ENCODE measurements around the gene TOP3B.
A peak's percentile ranks its signal among the peaks of the same experiment; 100 is the strongest.

TOP3B gene

DNA sequence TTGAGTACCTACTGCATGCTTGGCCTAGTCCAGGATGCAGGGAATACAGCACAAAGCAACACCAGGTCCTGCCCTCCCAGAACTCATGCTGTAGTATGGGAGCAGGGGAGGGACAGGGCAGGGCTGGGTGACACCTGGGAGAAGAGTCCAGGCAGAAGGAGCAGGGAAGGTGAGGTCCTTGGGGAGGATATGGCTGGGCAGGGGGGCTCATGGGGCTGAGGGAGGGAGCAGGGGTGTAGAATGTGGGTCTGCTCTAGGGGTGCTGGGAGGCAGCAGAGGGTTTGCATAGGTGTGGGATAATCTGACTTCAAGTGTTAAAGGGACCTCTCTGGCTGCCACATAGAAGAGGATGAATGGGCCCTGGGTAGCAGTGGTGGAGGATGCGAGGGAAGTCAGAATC lies 4.8 kb downstream of the TOP3B start:
- no peak for DNase-seq

DNA sequence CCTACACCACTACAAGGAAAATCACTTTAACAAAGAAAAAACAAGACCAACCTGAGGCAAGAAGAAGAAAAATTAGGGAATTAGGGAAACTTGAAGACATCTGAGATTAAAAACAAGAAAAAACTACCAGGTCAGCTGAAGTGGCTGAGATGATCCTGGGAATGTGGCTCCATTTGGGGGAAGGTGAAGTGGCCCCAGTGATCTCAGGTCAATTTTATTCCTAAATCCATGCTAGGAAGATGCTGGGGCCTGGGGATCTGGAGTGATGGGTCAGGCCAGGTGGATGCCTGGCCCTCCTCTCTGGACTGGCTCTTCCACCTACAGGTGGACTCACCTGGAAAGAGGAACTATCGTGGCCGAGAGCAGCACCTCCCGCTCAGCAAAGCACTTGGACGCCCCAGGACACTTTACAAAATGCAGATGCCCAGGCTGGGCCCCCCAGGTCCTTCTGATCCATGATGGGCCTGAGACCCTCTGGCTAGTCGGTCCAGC lies 6.7 kb downstream of the TOP3B start:
- no peak for DNase-seq

DNA sequence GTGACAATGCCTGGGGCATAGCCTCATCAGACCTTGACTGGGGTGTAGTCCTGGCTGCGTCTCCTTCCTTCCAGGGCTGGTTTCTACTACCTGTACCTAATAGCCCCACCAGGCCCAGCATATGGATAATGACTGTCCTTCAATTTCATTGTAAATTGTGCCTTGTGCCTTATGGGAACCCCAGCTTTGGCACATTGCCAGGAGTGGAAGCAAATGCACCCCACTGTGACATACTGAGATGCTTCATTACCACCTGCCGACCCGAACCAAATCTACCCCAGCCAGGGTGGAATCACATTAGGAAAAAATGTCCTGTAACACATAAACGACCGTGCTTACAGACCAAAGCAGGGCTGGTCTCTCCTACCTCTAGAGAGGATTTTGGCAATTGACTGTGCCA lies 7.3 kb downstream of the TOP3B start:
- DNase-seq: no peak

DNA sequence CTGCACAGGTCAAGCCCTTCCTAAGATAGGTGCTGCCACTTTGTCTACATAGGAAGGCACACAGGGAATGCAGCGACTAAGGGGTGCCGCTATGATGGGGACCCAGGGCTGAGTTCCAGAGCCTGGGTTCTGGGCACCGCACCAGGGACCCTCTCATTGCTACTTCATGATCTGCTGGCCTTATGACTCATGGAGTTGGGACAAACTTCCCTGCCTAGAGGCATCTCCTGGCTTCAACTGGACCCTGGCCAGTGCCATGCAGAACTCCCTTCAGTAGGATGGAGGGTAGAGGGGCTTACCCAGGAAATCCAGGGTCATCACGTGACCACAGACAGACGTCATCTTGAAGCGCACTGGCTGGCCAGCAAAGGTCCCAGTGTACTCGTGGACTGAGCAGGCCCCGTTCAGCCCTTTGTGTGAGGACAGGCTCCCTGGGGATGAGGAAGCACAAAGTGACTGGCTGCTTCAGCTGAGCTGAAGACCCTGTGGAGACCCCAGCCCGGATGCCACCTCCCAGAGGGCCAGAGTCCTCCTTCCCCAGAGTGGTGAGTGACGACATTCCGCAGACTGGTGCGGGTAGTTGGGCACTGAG lies 8.4 kb downstream of the TOP3B start:
- no peak for DNase-seq

DNA sequence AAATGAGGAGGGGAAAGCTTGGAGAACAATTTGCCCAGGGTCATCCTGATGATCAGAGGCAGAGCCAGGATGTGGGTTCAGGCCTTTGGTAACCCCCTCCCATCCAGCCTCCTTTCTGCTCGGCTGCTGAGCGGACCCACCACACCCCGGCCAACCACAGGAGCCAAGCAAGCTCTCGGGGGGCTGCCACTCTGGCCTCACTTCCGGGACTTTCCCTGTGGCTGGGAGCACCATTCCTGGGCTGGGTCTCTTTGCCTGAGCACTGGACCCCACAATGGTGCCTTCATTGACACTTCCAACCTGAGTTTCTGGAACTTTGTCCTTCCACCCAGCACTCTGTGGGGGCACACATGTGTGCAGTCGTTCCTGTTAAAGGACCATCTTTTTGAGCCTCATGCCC lies 9.8 kb downstream of the TOP3B start:
- no peak for DNase-seq

DNA sequence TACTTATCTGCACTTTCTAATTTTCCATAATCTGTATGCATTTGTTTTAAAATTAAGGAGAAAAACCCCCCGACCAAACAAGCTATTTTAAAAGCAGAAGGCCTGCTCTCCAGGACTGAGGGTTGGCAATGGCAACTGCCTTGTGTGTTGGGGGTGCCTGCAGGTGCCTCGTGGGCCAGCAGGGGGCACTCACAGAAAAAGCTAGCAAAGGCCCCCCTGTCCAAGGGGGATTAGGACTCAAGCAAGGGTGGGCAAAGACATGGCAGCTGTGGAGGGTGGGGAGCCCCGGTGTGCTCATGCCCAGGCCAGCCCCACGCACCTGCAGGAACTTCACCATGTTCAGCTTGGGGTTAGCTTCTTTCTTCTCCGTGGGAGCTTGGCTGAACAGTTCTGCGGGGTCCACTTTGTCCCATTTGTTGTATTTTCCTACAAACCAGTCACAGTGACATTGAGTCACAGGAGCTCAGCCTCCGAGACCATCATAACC lies 10.3 kb downstream of the TOP3B start:
- peak; percentile 61 for DNase-seq

DNA sequence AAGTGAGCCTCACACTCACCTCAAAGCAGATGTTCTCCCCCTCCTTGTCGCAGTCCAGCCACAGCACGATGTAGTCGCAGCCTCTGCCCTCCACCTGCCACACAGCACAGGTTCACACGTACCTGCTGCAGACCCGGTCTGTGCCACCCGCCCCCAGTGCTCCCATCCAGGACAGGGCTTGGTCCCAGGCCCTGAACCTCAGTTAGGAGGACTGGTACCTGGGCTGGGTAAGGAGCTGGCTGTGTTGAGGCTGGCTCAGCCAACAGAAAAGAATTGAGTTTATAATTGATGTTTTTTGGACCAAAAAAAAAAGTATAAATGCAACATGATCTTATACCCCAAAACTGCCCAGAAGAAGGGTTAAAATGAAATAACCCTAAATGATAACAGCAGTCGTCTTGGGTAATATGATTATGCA lies 10.7 kb downstream of the TOP3B start:
- no peak for DNase-seq

DNA sequence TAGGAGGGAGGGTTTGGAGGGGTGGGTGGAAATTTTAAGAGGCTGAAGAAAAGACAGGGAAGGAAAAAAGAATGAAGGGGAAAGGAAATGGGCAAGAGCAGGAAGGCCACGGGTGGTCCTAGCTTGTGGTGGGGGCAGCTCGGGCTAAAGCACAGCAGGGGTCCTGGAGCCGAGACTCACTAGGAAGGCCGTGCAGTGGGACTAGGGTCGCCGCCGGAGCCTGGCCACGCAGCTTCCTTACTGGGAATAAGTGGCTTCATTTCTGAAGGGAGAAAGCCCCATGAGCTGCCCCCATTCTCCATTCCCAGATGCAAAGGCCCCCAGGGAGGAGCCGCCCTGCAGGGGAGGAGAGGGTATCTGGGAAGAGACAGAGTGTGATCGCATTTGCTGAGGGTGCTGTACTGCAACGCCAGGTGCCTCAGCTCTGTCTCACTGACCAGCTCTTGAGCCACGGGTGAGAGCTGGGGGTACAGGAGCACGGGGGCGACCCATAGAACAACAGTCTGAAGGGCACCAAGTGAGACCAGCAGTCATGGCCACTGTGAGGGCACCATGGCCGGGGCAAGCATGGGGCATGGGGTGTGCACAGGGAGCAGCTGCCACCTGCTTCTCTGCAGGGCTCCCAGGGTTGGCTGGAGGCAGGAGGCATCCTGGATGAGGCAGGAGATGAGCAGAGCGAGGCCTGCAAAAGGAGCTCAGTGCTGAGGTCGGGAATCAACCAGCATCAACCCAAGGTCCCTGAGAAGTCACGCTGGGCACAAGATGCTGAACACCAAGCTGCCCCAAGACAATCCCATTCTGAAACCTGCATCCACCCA lies 11.6 kb downstream of the TOP3B start:
- DNase-seq: no peak

DNA sequence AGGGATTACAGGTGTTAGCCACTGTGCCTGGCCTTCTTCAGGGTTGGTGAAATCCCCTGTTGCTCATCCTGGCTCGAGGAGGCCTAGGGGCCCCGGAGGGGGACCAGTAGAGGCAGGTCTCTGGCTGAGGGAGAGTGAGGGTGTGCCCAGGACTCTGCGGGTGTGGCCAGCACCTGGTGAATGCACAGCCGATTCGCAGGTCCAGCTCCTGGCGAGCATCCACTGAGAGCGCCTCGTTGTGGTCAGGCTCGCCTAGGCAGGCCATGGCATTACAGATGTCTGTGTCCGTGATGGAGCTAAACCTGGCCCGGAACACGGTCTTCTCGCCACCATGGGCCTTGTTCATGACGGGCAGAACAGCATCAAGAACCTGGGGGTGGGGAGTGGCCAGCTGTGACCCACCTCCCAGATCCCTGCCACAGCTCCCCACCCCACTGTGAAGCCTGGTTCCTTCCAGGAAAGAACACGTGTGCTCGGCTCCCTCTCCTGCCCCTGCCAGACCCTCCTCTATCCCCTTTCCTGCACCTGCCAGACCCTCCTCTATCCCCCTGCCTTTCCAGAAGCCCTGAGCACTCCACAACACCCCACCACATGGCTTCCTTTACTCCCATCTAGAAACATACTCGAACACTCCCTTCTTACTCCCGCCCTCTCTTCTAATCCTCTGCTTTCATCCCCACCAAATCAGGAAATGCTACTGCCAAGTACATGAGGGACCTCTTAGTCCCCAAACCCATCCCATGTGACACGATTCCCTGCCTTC lies 12.4 kb downstream of the TOP3B start:
- no peak for DNase-seq

DNA sequence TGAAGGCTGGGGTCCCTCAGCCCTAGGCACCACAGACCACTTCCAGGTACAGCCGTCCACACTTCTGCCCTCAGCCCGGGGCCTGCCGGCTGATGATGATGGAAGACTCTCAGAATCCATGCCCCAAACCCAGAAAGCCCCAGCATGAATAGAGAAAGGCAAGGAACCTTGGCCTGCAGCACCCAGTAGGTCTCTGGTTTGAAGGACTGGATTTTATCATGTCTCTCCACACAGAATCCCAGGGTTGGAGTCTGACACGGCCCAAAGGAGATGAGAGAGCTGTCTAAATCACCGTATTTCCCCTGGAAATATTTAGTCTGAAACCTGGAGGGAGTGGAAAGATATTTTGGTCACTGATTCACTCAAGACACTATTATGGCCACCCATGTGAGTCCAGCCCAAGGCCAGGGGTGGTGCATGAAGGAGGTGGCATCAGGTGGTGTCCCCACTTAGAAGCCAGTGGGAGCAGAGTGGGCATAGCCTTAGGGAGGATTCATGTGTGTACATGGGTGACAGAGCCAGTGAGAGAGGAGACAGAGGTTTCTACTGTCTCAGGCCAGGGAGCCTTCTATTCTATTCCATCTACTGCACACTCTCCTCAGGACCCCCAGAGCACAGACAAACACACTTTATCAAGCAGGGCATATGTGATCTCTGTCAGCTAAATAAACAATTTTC lies 14.0 kb downstream of the TOP3B start:
- DNase-seq: no peak

DNA sequence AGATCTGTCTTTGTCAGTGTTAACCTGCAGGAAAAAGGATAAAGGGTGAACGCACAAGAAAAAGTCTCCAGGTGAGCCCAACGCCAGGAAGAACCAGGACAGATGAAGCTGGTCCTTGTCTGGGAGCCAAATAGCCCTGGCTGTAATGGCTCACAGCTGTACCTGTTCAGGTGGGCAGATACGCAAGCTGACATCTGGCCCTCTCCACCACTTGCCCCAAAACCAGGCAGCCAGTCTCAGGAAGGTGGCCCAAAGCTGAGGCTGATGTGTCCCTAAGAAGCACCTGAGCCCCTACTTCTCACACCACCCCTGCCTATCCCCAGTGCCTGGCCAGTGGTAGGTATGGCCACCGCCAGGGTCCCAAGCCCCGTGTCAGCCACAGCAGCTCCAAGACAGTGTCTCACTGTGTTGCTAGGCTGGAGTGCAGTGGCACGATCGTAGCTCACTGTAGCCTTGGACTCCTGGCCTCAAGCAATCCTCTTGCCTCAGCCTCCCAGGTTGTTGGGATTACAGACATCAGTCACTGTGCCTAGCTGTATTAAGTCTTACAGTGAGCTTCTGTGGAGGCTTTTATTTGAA lies 14.8 kb downstream of the TOP3B start:
- DNase-seq: no peak

DNA sequence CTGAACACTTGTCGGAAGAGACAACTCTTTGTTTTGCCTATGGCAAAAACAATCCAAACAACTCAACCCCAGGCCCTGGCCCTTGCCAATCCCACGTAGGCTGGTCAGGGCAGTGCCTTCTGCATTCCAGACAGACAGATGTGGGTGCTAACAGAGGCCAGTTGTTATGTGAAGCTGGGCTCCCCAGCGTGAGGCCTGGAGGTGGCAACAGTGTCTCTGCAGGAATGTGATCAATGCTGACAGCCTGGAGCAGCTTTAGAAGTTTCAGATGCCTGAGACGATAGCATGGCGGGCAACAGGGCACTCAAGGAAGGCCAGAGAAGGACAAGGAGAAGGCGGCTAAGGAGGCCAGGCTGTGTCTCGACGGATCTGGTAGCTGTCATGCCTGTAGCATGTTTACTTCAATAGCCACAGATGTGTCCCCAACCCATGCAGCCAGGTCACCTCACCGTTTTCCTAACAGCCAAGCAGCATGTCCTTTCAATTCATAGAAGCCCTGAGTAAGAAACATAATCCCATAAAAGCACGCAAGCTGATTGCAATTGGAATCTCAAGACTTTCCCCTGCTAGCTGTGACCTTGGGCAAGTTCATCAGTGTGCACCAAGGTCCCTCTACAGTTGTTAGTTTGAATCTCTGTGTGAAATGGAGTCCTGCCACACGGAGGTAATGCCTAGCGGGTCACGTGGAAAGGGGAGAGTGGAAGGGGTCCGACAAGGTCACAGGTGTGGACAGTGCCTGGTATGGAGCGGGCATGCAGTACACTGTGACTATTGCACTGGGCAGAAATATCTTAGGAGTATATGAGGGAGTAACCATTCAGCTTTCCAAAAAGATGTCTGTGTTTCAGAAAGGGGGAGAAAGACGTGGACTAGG lies 15.7 kb downstream of the TOP3B start:
- DNase-seq: no peak

DNA sequence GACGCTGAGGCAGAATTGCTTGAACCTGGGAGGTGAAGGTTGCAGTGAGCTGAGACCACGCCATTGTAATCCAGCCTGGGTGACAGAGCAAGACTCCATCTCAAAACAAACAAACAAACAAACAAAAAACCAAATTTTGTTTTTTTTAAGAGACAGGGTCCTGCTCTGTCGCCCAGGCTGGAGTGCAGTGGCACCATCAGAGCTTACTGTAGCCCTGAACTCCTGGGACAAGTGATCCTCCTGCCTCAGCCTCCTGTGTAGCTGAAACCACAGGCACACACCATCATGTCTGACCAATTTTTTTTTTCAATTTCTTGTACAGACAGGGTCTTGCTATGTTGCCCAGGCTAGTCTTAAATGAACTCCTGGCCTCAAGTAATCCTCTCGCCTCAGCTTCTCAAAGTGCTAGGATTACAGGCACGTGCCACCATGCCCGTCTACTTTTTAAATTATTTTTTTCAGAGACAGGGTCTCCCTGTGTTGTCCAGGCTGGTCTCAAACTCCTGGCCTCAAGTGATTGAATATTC lies 16.8 kb downstream of the TOP3B start:
- DNase-seq: no peak

DNA sequence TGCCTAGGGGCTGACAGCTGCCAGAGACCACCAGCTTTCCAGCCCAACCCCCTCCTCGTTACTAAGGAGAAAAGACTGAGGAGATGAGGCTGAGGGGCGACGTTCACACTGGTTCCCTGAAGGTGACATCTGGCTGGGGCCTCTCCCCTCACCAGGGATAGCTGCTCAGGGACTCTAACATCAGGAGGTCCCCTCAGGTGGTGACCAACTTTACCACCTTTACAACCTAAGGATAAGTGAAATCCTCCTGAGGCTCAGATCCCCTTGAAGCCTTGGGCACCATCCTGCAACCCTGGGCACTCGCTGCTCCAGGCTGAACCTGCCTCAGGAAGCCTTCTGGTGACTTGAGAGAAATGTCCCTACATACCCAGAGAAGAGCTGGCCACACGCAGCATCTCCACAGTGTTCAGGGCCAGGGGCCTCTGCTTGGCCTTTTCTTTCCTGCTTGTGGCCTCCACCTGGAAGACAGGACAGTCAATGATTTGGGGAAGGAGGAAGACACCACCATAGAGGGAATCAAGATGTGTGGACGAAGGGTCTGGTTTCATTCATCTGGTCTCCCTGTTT lies 17.6 kb downstream of the TOP3B start:
- no peak for DNase-seq

DNA sequence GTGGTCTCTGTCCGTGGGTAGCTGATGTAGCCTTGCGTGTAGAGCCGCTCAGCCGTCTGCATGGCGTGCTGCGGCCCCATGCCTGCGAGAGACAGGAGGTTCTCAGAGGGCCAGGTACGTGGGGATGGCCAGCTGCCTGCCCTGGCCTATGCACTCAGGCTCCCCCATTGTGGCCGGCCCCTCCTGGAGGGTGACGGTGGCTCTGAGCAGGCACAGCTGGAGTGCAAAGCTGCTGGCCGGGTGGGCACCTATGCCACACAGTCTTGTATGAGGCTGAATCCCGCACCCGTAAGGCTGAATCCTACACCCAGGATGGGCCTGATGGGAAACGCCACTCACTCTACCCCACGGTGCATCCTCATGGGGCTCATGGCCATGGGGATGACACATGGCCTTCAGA lies 18.4 kb downstream of the TOP3B start:
- no peak for DNase-seq

DNA sequence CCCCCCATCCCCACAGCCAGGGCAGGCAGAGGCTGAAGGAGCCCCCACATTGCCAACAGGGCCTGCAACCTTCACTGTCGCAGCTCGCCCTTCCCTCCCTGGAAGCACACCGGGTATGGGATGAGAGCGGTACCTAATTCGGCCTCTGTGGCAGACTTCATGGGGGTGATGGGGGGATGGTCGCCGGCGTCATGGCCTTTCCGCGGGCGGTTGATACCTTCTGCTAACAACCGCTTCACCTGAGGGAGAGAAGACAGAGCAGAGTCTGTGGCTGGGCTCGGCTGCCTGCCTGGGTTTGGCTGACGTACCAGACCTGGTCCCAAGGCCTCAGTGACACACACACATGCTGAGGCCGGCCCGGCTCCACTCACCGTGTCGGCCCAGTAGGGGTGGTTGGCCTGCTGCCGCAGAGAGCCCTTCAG lies 18.8 kb downstream of the TOP3B start:
- DNase-seq: no peak

DNA sequence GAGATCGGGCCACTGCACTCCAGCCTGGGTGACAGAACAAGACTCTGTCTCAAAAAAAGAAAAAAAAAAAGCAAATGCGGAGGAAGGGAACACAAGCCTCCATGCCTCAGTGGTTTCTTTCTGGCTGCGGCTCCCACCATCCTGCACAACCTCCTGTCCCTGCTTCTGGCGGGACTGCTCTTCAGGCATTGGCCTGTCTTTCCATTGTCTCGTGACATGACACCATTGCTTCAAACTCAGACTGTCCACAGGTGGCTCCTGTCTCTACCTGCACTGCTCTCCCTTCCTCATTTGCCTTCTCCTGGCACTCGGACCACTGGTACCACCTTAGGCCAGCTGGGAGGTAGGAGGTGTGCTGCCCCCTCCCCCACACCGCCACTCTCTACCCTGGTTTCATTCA lies 19.3 kb downstream of the TOP3B start:
- no peak for DNase-seq

DNA sequence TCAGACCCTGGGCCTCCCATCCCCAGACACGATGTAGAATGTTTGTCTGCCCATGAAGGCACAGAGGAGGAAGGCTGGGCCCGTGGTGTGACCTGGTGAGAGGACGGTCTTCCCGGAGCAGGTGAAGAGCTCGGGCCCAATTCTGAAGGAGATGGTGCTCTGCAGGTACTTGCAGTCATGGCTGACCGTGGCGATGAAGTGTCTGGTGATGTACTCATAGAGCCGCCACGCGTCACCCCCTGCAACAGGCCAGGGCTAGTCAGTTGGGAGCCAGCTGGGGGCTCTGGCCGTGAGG lies 20.0 kb downstream of the TOP3B start:
- no peak for DNase-seq

DNA sequence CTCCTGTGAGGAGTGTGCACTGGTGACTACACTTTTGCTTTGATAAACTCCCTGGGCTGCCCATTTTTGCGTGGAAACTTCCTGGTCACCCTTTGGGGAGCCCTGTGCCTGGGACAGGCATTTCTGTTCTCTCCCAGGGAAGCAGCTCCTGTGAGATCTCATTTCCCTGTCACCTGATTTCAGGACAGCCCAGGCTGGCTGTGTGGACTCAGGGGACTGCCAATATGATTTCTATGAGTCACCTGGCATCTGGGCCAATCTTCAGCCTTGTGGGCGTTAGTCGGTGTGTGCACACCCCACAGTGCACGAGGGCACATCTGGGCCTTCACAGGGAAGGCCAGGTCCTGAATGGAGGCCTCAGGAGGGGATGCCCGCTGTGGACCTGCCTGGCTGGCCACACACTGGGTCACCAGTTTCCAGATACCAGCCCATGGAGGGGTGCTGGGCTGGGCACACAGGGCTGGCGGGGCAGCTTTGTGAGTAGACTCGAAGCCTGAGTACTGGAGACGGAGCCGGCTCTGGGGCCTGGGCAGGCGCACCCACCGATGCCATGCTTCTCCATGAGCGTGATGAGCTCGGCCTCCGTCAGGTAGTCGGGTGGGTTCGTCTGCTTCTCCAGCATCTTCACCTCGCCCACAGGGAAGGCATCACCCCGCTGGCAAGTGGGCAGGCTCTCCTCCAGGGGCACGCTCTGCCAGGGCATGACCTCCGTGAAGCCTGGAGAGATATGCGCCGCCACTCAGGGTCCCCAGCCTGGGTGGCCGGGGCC lies 20.5 kb downstream of the TOP3B start:
- DNase-seq: no peak

DNA sequence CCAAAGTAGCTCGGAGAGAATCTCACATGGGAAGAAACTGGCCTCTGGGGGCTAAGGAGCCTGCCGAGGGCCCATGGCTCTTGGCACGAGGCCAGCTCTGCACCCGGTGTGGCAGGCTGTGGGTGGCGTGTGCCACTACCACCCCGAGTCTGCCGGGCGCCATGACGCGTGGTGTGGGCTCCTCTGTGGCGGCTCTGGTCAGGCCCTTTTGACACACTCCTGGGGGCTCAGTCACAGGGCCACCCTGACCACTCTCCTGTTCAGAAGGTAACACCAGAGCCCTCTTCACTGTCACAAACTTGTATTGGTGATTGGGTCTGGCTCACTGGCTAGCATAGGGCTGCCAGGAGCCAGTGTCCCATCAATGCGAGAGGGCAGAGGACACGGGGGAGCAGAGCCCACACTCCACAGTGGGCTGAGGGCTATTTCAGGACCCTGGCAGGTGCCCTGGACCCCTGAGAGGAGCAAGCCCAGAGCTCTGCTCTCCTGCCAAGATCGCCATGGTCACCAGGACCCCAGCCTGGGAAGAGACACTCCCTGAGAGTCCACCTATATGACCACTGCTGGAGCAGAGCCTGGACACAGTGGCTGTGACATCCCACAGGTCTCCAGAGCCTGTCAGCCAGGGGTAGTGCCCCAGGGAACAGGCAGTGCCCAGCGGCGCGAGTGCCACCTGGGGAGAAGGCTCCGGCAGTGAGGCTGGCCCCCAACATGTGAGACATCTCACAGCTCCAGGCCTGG lies 21.3 kb downstream of the TOP3B start:
- no peak for DNase-seq

Data from activated CD4-positive, CD25-positive, alpha-beta regulatory T cell treated with anti-CD3 and anti-CD28 coated beads, Interleukin-2, amount 50 U/mL, for 72 hours (primary cell).